Neural progenitor cell (in vitro differentiated cells): ENCODE results near the gene SULT4A1. TPM values are rescaled to one million over a fixed set of nuclear protein-coding genes. Genes with fewer than 3 reads are reported as not detected.

ENCODE experiments used
- DNase-seq: peaks from one replicate; pipeline ENCODE4 v3.0.0-alpha.2; 2016; ENCODE audit warnings: low spot score
- H2AFZ ChIP-seq: fragments of 200-600 bp; sonication (generic); replicated peaks from 2 replicates; pipeline ENCODE4 v1.6.1; 2016; ENCODE audit warnings: antibody characterized with exemption
- H3F3A ChIP-seq: fragments of 200-600 bp; sonication (generic); 2 replicates; pipeline ENCODE4 v1.6.1; 2016; ENCODE audit warnings: antibody characterized with exemption, low read depth
- H3K27ac ChIP-seq: fragments of 200-600 bp; sonication (generic); 2 replicates; pipeline ENCODE4 v1.5.1; 2016; ENCODE audit warnings: mild to moderate bottlenecking
- H3K27me3 ChIP-seq: fragments of 200-600 bp; sonication (generic); 2 replicates; pipeline ENCODE4 v1.6.1; 2016; ENCODE audit warnings: mild to moderate bottlenecking, moderate library complexity
- H3K36me3 ChIP-seq: fragments of 200-600 bp; sonication (generic); 2 replicates; pipeline ENCODE4 v1.5.1; 2016
- H3K4me1 ChIP-seq: fragments of 200-600 bp; sonication (generic); 2 replicates; pipeline ENCODE4 v1.6.1; 2016; ENCODE audit warnings: mixed run types
- H3K4me2 ChIP-seq: fragments of 200-600 bp; sonication (generic); 2 replicates; pipeline ENCODE4 v1.6.1; 2016
- H3K4me3 ChIP-seq: fragments of 200-600 bp; sonication (generic); 2 replicates; pipeline ENCODE4 v1.5.1; 2016
- H3K79me2 ChIP-seq: fragments of 200-600 bp; sonication (generic); 2 replicates; pipeline ENCODE4 v1.6.1; 2016; ENCODE audit warnings: low read depth
- H3K9ac ChIP-seq: fragments of 200-600 bp; sonication (generic); 2 replicates; pipeline ENCODE4 v1.6.1; 2016
- H3K9me3 ChIP-seq: fragments of 200-600 bp; sonication (generic); 2 replicates; pipeline ENCODE4 v1.5.1; 2016; ENCODE audit warnings: low read depth
- H4K20me1 ChIP-seq: fragments of 200-600 bp; sonication (generic); 2 replicates; pipeline ENCODE4 v1.6.1; 2016; ENCODE audit warnings: low read depth
- H3K27ac Mint-ChIP-seq: 3 replicates; pipeline ENCODE4 v1.8.0; 2021; ENCODE audit warnings: mixed read lengths
- H3K27me3 Mint-ChIP-seq: 2 replicates; pipeline ENCODE4 v1.8.0; 2022; ENCODE audit warnings: low read depth, mild to moderate bottlenecking, inconsistent platforms, moderate library complexity, mixed read lengths; ENCODE audit not compliant: insufficient read depth
- H3K36me3 Mint-ChIP-seq: 3 replicates; pipeline ENCODE4 v1.8.0; 2021; ENCODE audit warnings: mixed read lengths
- H3K4me1 Mint-ChIP-seq: 3 replicates; pipeline ENCODE4 v1.8.0; 2021; ENCODE audit warnings: mixed read lengths
- H3K4me3 Mint-ChIP-seq: 3 replicates; pipeline ENCODE4 v1.8.0; 2021; ENCODE audit warnings: mild to moderate bottlenecking, moderate library complexity, mixed read lengths
- H3K9me3 Mint-ChIP-seq: 3 replicates; pipeline ENCODE4 v1.8.0; 2020; ENCODE audit warnings: mixed read lengths
- EZH2 ChIP-seq: fragments of 200-600 bp; sonication (generic); IDR thresholded peaks from 2 replicates; pipeline ENCODE4 v1.6.1; 2017; ENCODE audit warnings: antibody characterized with exemption, mild to moderate bottlenecking, moderate library complexity
- EZH2phosphoT487 ChIP-seq: fragments of 200-600 bp; sonication (generic); IDR thresholded peaks from 2 replicates; pipeline ENCODE4 v1.6.1; 2017; ENCODE audit warnings: antibody characterized with exemption
- total RNA-seq: library from RNA; depleted of rRNA; stranded (reverse); fragments of >200 nt; gene quantifications from 2 replicates; pipeline ENCODE4 v1.2.3, GENCODE V29; 2015; ENCODE audit warnings: low replicate concordance
- TF ChIP-seq, protein P1 (sequence below): fragments of 200-600 bp; sonication (generic); IDR thresholded peaks from 2 replicates; pipeline ENCODE4 v1.5.1; 2017; ENCODE audit warnings: antibody characterized with exemption, mild to moderate bottlenecking

The SULT4A1 gene
- total RNA-seq, 1 donor from 2014 or later = 14.2 TPM

DNA sequence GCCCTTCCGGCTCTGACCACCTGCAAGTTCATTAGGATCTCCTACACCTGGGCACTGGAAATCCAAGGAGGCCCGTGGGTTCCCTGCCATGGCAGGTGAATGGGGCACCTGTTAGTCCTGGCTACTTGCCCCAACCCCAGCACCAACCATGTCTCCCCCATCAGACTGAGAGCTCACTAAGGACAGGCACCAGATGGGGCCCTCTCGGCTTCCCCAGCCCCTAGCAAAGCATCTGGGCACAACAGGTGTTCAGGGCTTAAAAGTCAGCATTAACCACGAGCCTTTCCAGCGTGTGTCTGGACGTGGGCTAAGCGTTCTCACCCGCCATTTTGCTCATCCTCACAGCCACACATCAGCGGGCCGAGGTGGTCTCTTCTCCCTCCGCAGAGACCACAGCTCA, 2.2 kb downstream of the SULT4A1 start:
- peaks cover 23% of the 10 kb centered on the region for H4K20me1 ChIP-seq
- H3K4me3 Mint-ChIP-seq = no peak overlapping the region
- no peak for DNase-seq
- no peak overlapping the region for H3K4me3 ChIP-seq
- H3K4me2 ChIP-seq = peak overlapping the region; percentile 91
- no peak overlapping the region for H3K9ac ChIP-seq
- TF ChIP-seq EZH2 = no peak
- TF ChIP-seq, protein P1, sequence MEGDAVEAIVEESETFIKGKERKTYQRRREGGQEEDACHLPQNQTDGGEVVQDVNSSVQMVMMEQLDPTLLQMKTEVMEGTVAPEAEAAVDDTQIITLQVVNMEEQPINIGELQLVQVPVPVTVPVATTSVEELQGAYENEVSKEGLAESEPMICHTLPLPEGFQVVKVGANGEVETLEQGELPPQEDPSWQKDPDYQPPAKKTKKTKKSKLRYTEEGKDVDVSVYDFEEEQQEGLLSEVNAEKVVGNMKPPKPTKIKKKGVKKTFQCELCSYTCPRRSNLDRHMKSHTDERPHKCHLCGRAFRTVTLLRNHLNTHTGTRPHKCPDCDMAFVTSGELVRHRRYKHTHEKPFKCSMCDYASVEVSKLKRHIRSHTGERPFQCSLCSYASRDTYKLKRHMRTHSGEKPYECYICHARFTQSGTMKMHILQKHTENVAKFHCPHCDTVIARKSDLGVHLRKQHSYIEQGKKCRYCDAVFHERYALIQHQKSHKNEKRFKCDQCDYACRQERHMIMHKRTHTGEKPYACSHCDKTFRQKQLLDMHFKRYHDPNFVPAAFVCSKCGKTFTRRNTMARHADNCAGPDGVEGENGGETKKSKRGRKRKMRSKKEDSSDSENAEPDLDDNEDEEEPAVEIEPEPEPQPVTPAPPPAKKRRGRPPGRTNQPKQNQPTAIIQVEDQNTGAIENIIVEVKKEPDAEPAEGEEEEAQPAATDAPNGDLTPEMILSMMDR = no peak
- no peak for TF ChIP-seq EZH2phosphoT487
- H2AFZ ChIP-seq = no peak overlapping the region
- H3K36me3 ChIP-seq = no peaks in the 10 kb centered on the region
- H3F3A ChIP-seq = peaks cover 19% of the 10 kb centered on the region
- no peak overlapping the region for H3K27ac Mint-ChIP-seq
- no peak overlapping the region for H3K27ac ChIP-seq
- peaks cover 15% of the 10 kb centered on the region for H3K27me3 ChIP-seq
- peaks cover 8% of the 10 kb centered on the region for H3K9me3 Mint-ChIP-seq
- peaks cover 11% of the 10 kb centered on the region for H3K4me1 Mint-ChIP-seq
- H3K27me3 Mint-ChIP-seq = peaks cover 13% of the 10 kb centered on the region
- H3K79me2 ChIP-seq = peaks cover 61% of the 10 kb centered on the region
- H3K36me3 Mint-ChIP-seq = no peaks in the 10 kb centered on the region
- H3K4me1 ChIP-seq = peaks cover 12% of the 10 kb centered on the region
- peaks cover 8% of the 10 kb centered on the region for H3K9me3 ChIP-seq

DNA sequence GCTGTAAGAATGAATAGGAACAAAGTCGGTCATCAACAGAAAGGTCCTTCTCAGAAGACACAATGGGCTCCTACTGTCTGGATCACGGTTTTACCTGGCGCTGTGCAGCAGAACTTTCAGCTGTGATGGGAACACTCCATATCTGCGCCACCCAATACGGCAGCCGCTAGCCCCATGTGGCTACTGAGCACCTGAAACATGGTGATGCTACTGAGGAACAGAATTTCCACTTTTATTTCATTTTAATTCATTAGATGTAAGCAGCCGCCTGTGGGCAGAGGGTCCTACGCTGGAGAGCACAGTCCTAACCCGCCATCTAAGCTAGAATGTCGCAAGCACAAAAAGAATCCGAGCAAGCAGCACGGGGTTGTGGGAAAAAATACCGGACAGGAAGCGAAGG, 2.7 kb downstream of the SULT4A1 start:
- no peak overlapping the region for H2AFZ ChIP-seq
- H3K27ac Mint-ChIP-seq = no peak overlapping the region
- H3K36me3 ChIP-seq = no peaks in the 10 kb centered on the region
- peaks cover 15% of the 10 kb centered on the region for H3K27me3 ChIP-seq
- H3F3A ChIP-seq = peaks cover 19% of the 10 kb centered on the region
- no peak for DNase-seq
- H3K9me3 Mint-ChIP-seq = peaks cover 8% of the 10 kb centered on the region
- H3K4me3 ChIP-seq = no peak overlapping the region
- peaks cover 11% of the 10 kb centered on the region for H3K4me1 Mint-ChIP-seq
- H3K4me1 ChIP-seq = peaks cover 12% of the 10 kb centered on the region
- peaks cover 24% of the 10 kb centered on the region for H4K20me1 ChIP-seq
- peaks cover 13% of the 10 kb centered on the region for H3K27me3 Mint-ChIP-seq
- H3K79me2 ChIP-seq = peaks cover 66% of the 10 kb centered on the region
- no peaks in the 10 kb centered on the region for H3K36me3 Mint-ChIP-seq
- no peak overlapping the region for H3K4me2 ChIP-seq
- peaks cover 8% of the 10 kb centered on the region for H3K9me3 ChIP-seq
- H3K27ac ChIP-seq = no peak overlapping the region
- H3K4me3 Mint-ChIP-seq = no peak overlapping the region
- no peak for TF ChIP-seq EZH2
- TF ChIP-seq, protein P1 = no peak
- no peak for TF ChIP-seq EZH2phosphoT487
- H3K9ac ChIP-seq = no peak overlapping the region

DNA sequence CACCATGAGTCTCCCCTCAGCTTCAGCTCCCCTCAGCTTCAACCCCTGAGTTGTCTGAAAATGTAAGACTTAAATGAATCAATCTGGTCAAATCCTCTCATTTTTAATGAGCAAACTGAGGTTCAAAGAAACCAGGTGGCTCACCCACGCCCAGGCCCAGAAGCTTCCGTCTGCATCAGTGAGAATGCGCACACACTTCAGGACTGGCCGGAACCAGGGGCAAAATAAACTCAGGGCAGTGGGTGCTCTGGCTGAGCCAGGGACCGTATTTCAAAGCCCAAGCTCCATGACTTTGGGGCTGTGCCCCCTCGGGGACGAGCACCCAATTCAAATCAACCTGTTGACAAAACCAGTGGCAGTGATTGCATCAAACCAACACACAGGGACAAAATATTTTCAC, 3.1 kb downstream of the SULT4A1 start:
- no peaks in the 10 kb centered on the region for H3K36me3 ChIP-seq
- H3K4me3 ChIP-seq = no peak overlapping the region
- H3K9me3 Mint-ChIP-seq = peaks cover 8% of the 10 kb centered on the region
- no peak overlapping the region for H3K4me2 ChIP-seq
- peaks cover 11% of the 10 kb centered on the region for H3K4me1 Mint-ChIP-seq
- no peak overlapping the region for H2AFZ ChIP-seq
- no peak overlapping the region for H3K27ac ChIP-seq
- H3F3A ChIP-seq = peaks cover 19% of the 10 kb centered on the region
- TF ChIP-seq EZH2 (no peak), EZH2phosphoT487 (no peak)
- TF ChIP-seq, protein P1 = no peak
- H3K9ac ChIP-seq = no peak overlapping the region
- peaks cover 8% of the 10 kb centered on the region for H3K9me3 ChIP-seq
- peaks cover 13% of the 10 kb centered on the region for H3K27me3 Mint-ChIP-seq
- no peak overlapping the region for H3K27ac Mint-ChIP-seq
- H3K36me3 Mint-ChIP-seq = no peaks in the 10 kb centered on the region
- H4K20me1 ChIP-seq = peaks cover 28% of the 10 kb centered on the region
- H3K79me2 ChIP-seq = peaks cover 69% of the 10 kb centered on the region
- no peak for DNase-seq
- H3K27me3 ChIP-seq = peaks cover 15% of the 10 kb centered on the region
- no peak overlapping the region for H3K4me3 Mint-ChIP-seq
- peaks cover 12% of the 10 kb centered on the region for H3K4me1 ChIP-seq
